ENCODE results near the gene VTI1A.

DNA sequence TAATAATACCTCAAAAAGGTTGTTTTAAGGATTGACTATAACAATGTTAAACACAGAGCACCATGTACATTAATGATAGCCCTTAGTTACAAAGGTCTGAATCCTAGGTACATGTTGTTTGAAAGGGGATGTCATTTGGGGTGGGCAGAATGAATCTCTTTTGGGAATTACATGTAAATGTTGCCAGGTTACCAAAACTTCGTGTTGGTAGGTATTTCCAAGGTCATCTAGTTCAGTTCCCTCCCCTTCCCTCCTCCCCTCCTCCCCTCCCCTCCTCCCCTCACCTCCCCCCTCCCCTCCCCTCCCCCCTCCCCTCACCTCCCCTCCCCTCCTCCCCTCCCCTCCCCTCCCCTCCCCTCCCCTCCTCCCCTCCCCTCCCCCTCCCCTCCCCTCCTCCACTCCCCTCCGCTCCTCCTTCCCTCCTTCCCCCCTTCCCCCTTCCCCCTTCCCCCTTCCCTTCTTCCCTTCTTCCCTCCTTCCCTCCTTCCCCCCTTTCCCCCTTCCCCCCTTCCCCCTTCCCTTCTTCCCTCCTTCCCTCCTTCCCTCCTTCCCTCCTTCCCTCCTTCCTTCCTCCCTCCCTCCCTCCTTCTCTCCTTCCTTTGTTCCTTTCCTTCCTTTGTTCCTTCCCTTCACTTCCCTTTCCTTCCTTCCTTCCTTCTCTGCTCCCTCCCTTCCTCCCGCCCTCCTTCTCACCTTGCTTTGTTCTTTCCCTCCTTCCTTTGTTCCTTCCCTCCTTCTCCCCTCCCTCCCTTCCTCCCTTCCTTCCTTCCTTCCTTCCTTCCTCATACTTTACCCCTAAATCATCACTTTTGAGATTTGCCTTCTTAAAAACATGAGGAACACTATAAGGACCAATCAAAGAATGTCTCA lies 8.1 kb downstream of the VTI1A start:
- TF ChIP-seq, protein P1, sequence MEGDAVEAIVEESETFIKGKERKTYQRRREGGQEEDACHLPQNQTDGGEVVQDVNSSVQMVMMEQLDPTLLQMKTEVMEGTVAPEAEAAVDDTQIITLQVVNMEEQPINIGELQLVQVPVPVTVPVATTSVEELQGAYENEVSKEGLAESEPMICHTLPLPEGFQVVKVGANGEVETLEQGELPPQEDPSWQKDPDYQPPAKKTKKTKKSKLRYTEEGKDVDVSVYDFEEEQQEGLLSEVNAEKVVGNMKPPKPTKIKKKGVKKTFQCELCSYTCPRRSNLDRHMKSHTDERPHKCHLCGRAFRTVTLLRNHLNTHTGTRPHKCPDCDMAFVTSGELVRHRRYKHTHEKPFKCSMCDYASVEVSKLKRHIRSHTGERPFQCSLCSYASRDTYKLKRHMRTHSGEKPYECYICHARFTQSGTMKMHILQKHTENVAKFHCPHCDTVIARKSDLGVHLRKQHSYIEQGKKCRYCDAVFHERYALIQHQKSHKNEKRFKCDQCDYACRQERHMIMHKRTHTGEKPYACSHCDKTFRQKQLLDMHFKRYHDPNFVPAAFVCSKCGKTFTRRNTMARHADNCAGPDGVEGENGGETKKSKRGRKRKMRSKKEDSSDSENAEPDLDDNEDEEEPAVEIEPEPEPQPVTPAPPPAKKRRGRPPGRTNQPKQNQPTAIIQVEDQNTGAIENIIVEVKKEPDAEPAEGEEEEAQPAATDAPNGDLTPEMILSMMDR (IDR thresholded peaks at IDR 0.05): no peak
- TF ChIP-seq POLR2AphosphoS5 (IDR thresholded peaks at IDR 0.05): no peak
